Measurements from ENCODE around the gene CXorf65.

The CXorf65 gene

GRCh38 chrX:71105628-71106027 is 912 bp downstream of the CXorf65 start:
- no peaks in the 10 kb centered on the region for H3K27me3 ChIP-seq (ENCODE audit: control insufficient read depth, insufficient read depth, low read length)
- no peaks in the 10 kb centered on the region for H3K9me3 ChIP-seq (ENCODE audit: control insufficient read depth, low read length)
- H3K4me1 ChIP-seq = peaks cover 3% of the 10 kb centered on the region
- no peaks in the 10 kb centered on the region for H3K36me3 ChIP-seq (ENCODE audit: control insufficient read depth, insufficient read depth, low read length)
- no peaks in the 10 kb centered on the region for H3K79me2 ChIP-seq
- no peak for TF ChIP-seq CTCF (IDR thresholded peaks at IDR 0.05)
- H3K9ac ChIP-seq = no peak overlapping the region
- H3K4me3 ChIP-seq (ENCODE audit: low read depth, low read length) = no peak overlapping the region
- H3K4me2 ChIP-seq (ENCODE audit: low read length) = no peak overlapping the region
- H3K27ac ChIP-seq = no peak overlapping the region
- H2AFZ ChIP-seq = no peak overlapping the region

GRCh38 chrX:71103110-71103983 is 3.2 kb downstream of the CXorf65 start:
- Histone ChIP-seq H3K36me3 (ENCODE audit: control insufficient read depth, insufficient read depth, low read length) (no peaks in the 10 kb centered on the region), H3K27me3 (ENCODE audit: control insufficient read depth, insufficient read depth, low read length) (no peaks in the 10 kb centered on the region), H3K27ac (peak overlapping the region; percentile 7), H3K9ac (no peak overlapping the region), H3K4me2 (ENCODE audit: low read length) (no peak overlapping the region), H3K9me3 (ENCODE audit: control insufficient read depth, low read length) (no peaks in the 10 kb centered on the region), H3K4me3 (ENCODE audit: low read depth, low read length) (no peak overlapping the region), H2AFZ (peak overlapping the region; percentile 76), H3K79me2 (no peaks in the 10 kb centered on the region), H3K4me1 (peaks cover 3% of the 10 kb centered on the region)
- no peak for TF ChIP-seq CTCF (IDR thresholded peaks at IDR 0.05)

- no peak overlapping the region for H3K4me3 ChIP-seq (ENCODE audit: low read depth, low read length)
- no peak overlapping the region for H3K9ac ChIP-seq
- H3K36me3 ChIP-seq (ENCODE audit: control insufficient read depth, insufficient read depth, low read length) = no peaks in the 10 kb centered on the region
- TF ChIP-seq CTCF (IDR thresholded peaks at IDR 0.05) = no peak
- no peaks in the 10 kb centered on the region for H3K79me2 ChIP-seq
- H3K27me3 ChIP-seq (ENCODE audit: control insufficient read depth, insufficient read depth, low read length) = no peaks in the 10 kb centered on the region
- no peaks in the 10 kb centered on the region for H3K9me3 ChIP-seq (ENCODE audit: control insufficient read depth, low read length)
- peaks cover 3% of the 10 kb centered on the region for H3K4me1 ChIP-seq
- H3K4me2 ChIP-seq (ENCODE audit: low read length) = no peak overlapping the region
- no peak overlapping the region for H3K27ac ChIP-seq
- no peak overlapping the region for H2AFZ ChIP-seq
These were observed 4.2 kb downstream of the CXorf65 start for GRCh38 chrX:71102292-71102691.

- H3K79me2 ChIP-seq = no peaks in the 10 kb centered on the region
- no peak overlapping the region for H3K4me2 ChIP-seq (ENCODE audit: low read length)
- H3K9me3 ChIP-seq (ENCODE audit: control insufficient read depth, low read length) = no peaks in the 10 kb centered on the region
- TF ChIP-seq CTCF (IDR thresholded peaks at IDR 0.05) = no peak
- no peak overlapping the region for H3K4me3 ChIP-seq (ENCODE audit: low read depth, low read length)
- peaks cover 3% of the 10 kb centered on the region for H3K4me1 ChIP-seq
- H3K27ac ChIP-seq = no peak overlapping the region
- no peak overlapping the region for H2AFZ ChIP-seq
- H3K36me3 ChIP-seq (ENCODE audit: control insufficient read depth, insufficient read depth, low read length) = no peaks in the 10 kb centered on the region
- H3K9ac ChIP-seq = no peak overlapping the region
- no peaks in the 10 kb centered on the region for H3K27me3 ChIP-seq (ENCODE audit: control insufficient read depth, insufficient read depth, low read length)
These were observed 5.7 kb downstream of the CXorf65 start for GRCh38 chrX:71100581-71101505.
